Measurements from ENCODE around the gene CEP135.
A peak's percentile ranks its signal among the peaks of the same experiment; 100 is the strongest.
"Not testable (repeated sequence)": the region's sequence is repeated elsewhere in the genome, so short reads cannot be mapped to it uniquely, and the experiment has no call there.

CEP135 gene

GRCh38 chr4:56026596-56026995 is 77.9 kb downstream of the CEP135 start:
- no peak for DNase-seq

GRCh38 chr4:56028165-56028564 is 79.4 kb downstream of the CEP135 start:
- DNase-seq = no peak

- DNase-seq = no peak
Observed at GRCh38 chr4:56038487-56039162, 89.9 kb downstream of the CEP135 start.

- DNase-seq = no peak
Observed at GRCh38 chr4:56040842-56041241, 92.1 kb downstream of the CEP135 start.

- DNase-seq = no peak
Observed at GRCh38 chr4:56042225-56042624, 93.5 kb downstream of the CEP135 start.

- no peak for DNase-seq
Observed at GRCh38 chr4:56048383-56048701, 99.6 kb downstream of the CEP135 start.

- DNase-seq = peak; percentile 69
Observed at GRCh38 chr4:56048702-56049431, 100.1 kb downstream of the CEP135 start.

- no peak for DNase-seq
Observed at GRCh38 chr4:56050625-56051024, 101.9 kb downstream of the CEP135 start.

GRCh38 chr4:56051029-56051709 is 102.4 kb downstream of the CEP135 start:
- DNase-seq = no peak

GRCh38 chr4:56051710-56052075 is 102.9 kb downstream of the CEP135 start:
- no peak for DNase-seq

GRCh38 chr4:56052481-56052880 is 103.7 kb downstream of the CEP135 start:
- no peak for DNase-seq

GRCh38 chr4:56052966-56053365 is 104.2 kb downstream of the CEP135 start:
- no peak for DNase-seq

GRCh38 chr4:56055027-56055977 is 106.6 kb downstream of the CEP135 start:
- no peak for DNase-seq

GRCh38 chr4:56055991-56056390 is 107.2 kb downstream of the CEP135 start:
- no peak for DNase-seq

GRCh38 chr4:56058555-56058954 is 109.8 kb downstream of the CEP135 start:
- no peak for DNase-seq

GRCh38 chr4:56060036-56060435 is 111.3 kb downstream of the CEP135 start:
- DNase-seq = no peak

GRCh38 chr4:56062106-56062505 is 113.4 kb downstream of the CEP135 start:
- DNase-seq = no peak

GRCh38 chr4:56062526-56063145 is 113.9 kb downstream of the CEP135 start:
- DNase-seq = no peak

- DNase-seq = no peak
Observed at GRCh38 chr4:56066493-56066892, 117.7 kb downstream of the CEP135 start.

- no peak for DNase-seq
Observed at GRCh38 chr4:56067826-56068225, 119.1 kb downstream of the CEP135 start.

- DNase-seq = not testable (repeated sequence)
Observed at GRCh38 chr4:56072730-56073129, 124.0 kb downstream of the CEP135 start.

GRCh38 chr4:56077676-56078075 is 128.9 kb downstream of the CEP135 start:
- no peak for DNase-seq

- DNase-seq = no peak
Observed at GRCh38 chr4:56078866-56079265, 130.1 kb downstream of the CEP135 start.
